IPS-20b (cell line): ENCODE data around the gene MAMSTR.
A peak's percentile ranks its signal among the peaks of the same experiment; 100 is the strongest.

Experiments
- H3K27ac ChIP-seq: one replicate; pipeline ENCODE4 v1.5.1; 2013; ENCODE audit warnings: low read length
- H3K27me3 ChIP-seq: 2 replicates; pipeline ENCODE4 v1.6.1; 2013; ENCODE audit warnings: mild to moderate bottlenecking, low read length, inconsistent platforms; ENCODE audit not compliant: insufficient read depth
- H3K36me3 ChIP-seq: 2 replicates; pipeline ENCODE4 v1.6.1; 2013; ENCODE audit warnings: low read depth, mild to moderate bottlenecking, inconsistent platforms, low read length, moderate library complexity; ENCODE audit not compliant: insufficient read depth
- H3K4me1 ChIP-seq: 2 replicates; pipeline ENCODE4 v1.6.1; 2013; ENCODE audit warnings: mild to moderate bottlenecking, control low read depth, inconsistent platforms, low read length, moderate library complexity; ENCODE audit not compliant: insufficient read depth
- H3K4me3 ChIP-seq: 2 replicates; pipeline ENCODE4 v1.5.1; 2013; ENCODE audit warnings: mild to moderate bottlenecking, low read length, inconsistent platforms
- H3K9ac ChIP-seq: 2 replicates; pipeline ENCODE4 v1.6.1; 2013; ENCODE audit warnings: low read depth, mild to moderate bottlenecking, inconsistent platforms, low read length, moderate library complexity
- H3K9me3 ChIP-seq: 2 replicates; pipeline ENCODE4 v1.6.1; 2013; ENCODE audit warnings: mild to moderate bottlenecking, low read depth, low read length, inconsistent platforms; ENCODE audit not compliant: insufficient read depth

The MAMSTR gene

GRCh38 chr19:48714759-48715675 lies 4.5 kb downstream of the MAMSTR start:
- no peaks in the 10 kb centered on the region for H3K36me3 ChIP-seq
- peaks cover 19% of the 10 kb centered on the region; the same call in 1 of the 2 replicates for H3K4me1 ChIP-seq
- no peaks in the 10 kb centered on the region for H3K9me3 ChIP-seq
- H3K4me3 ChIP-seq: peak overlapping the region; percentile 81
- H3K9ac ChIP-seq: peak overlapping the region; percentile 80; the same call in 1 of the 2 replicates
- peak overlapping the region; percentile 59 for H3K27ac ChIP-seq
- no peaks in the 10 kb centered on the region for H3K27me3 ChIP-seq

DNA sequence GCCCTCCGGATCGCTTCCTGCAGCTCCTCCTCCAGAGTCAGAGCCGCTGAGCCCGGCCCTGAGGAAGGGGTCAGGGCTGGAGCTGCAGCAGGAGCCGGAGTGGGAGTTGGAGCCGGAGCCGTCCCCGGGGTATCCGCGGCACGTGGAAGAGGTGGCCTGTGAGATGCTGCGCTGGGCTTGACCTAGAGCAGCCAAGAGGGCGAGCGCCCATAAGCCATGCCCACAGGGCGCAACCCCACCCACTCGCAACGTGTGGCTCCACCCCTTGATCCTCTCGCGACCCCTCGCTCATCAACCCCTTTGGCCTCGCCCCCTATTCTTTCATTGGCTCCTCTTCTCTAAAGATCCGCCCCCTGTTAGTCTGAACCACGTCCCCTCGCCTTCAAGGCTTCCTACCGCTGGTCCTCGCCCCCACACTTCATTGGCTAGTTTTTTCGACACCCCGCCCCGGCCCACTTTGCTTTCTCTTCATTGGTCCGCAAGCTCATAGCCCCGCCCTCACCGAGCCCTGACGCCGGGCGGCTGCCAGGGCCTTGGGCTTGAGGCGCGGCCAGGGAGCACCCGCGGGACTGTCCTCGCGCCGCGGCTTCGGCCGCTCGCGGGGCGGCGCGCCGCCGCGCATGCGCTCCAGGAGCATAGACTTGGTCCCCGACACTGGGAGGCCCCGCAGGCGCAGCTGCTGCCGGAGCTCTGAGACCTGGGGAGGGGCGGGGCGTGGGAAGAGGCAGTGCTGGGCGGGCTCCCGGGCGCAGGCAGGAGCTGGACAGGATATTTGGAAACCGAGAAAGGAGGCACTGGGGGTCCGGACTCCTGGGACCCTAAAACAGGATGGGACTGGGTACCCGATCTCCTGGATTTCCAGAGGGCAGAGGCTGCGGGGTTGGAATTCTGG lies 5.4 kb downstream of the MAMSTR start:
- Histone ChIP-seq H3K36me3 (no peaks in the 10 kb centered on the region), H3K4me1 (peaks cover 15% of the 10 kb centered on the region; the same call in 1 of the 2 replicates), H3K9me3 (no peaks in the 10 kb centered on the region), H3K9ac (peak overlapping the region; percentile 80; the same call in 1 of the 2 replicates), H3K27me3 (no peaks in the 10 kb centered on the region), H3K4me3 (peak overlapping the region; percentile 87), H3K27ac (peak overlapping the region; percentile 59)

DNA sequence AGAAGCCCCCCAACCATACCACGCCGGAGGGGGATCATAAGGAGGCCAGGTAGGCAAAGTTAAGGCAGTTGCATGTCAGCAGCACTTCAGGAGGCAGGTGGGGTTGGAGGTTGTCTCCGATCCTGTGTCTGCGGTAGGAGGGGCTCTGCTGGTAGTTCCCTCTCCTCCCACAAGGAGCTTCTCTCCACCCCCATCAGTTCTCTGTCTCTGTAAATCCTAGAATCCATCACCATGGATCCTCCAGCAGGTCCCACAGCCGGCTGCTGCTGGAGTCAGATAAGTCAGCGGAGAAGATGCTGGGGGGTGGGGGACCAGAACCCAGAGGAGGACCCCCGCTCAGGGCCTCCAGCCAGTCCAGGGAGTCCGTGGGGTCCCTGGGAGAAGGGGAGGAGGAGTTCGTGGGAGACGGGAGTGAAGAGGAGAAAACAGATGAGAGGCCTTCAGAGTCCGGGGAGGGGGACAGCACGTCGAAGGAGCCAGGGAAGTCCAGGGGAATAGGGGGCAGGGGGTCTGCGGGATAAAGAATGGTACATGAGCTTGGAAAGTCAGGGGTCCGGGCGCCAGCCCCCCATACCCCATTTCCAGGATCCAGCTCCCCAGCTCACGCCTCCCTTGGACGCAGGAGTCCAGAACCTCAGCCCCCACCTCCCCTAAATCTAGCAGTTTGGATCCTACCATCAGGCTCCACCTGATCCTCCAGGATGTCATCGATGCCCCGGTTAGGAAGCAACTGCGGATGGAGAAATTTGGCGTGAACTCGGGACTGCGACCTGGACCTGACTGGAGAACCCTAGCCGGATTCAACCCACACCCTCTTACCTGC lies 6.3 kb downstream of the MAMSTR start:
- no peaks in the 10 kb centered on the region for H3K9me3 ChIP-seq
- H3K27me3 ChIP-seq: no peaks in the 10 kb centered on the region
- peak overlapping the region; percentile 87 for H3K4me3 ChIP-seq
- peak overlapping the region; percentile 63; the same call in 1 of the 2 replicates for H3K9ac ChIP-seq
- H3K4me1 ChIP-seq: peaks cover 13% of the 10 kb centered on the region; the same call in 1 of the 2 replicates
- H3K27ac ChIP-seq: no peak overlapping the region
- no peaks in the 10 kb centered on the region for H3K36me3 ChIP-seq

GRCh38 chr19:48711106-48711662 lies 8.3 kb downstream of the MAMSTR start:
- no peak overlapping the region for H3K27ac ChIP-seq
- no peak overlapping the region for H3K9ac ChIP-seq
- H3K9me3 ChIP-seq: no peaks in the 10 kb centered on the region
- no peaks in the 10 kb centered on the region for H3K36me3 ChIP-seq
- no peak overlapping the region for H3K4me3 ChIP-seq
- peaks cover 7% of the 10 kb centered on the region; the same call in 1 of the 2 replicates for H3K4me1 ChIP-seq
- H3K27me3 ChIP-seq: no peaks in the 10 kb centered on the region

- H3K4me1 ChIP-seq: 0 out of 2 replicates have a peak, but pooled peaks cover 3% of the 10 kb centered on the region
- no peaks in the 10 kb centered on the region for H3K27me3 ChIP-seq
- no peaks in the 10 kb centered on the region for H3K36me3 ChIP-seq
- no peaks in the 10 kb centered on the region for H3K9me3 ChIP-seq
- H3K4me3 ChIP-seq: no peak overlapping the region
- H3K9ac ChIP-seq: no peak overlapping the region
- H3K27ac ChIP-seq: no peak overlapping the region
These were observed 11.1 kb downstream of the MAMSTR start for GRCh38 chr19:48708471-48708870.

DNA sequence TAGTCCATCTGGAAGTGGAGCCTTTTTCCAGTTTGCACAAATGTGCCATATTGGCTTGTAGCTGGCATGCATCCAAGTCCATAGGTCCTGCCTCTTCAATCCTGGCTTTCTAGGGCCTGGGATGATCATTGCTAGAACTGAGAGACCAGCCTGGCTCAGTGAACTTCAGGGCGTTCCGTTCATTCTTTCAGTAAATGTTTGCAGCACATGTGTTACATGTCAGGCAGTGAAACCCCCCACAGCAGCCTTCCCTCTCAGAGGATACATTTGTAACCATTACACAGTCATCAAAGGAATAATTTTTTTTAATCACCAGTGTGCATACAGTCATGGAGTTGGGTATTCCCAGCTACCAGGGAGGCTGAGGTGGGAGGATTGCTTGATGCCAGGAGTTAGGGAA lies 14.1 kb downstream of the MAMSTR start:
- Histone ChIP-seq H3K9ac (no peak overlapping the region), H3K27me3 (no peaks in the 10 kb centered on the region), H3K36me3 (no peaks in the 10 kb centered on the region), H3K27ac (no peak overlapping the region), H3K9me3 (no peaks in the 10 kb centered on the region), H3K4me1 (no peaks in the 10 kb centered on the region), H3K4me3 (no peak overlapping the region)

DNA sequence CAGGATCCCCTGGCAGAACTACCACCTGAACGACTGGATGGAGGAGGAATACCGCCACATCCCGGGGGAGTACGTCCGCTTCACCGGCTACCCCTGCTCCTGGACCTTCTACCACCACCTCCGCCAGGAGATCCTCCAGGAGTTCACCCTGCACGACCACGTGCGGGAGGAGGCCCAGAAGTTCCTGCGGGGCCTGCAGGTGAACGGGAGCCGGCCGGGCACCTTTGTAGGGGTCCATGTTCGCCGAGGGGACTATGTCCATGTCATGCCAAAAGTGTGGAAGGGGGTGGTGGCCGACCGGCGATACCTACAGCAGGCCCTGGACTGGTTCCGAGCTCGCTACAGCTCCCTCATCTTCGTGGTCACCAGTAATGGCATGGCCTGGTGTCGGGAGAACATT lies 16.2 kb downstream of the MAMSTR start:
- Histone ChIP-seq H3K27ac (no peak overlapping the region), H3K9me3 (no peaks in the 10 kb centered on the region), H3K27me3 (no peaks in the 10 kb centered on the region), H3K36me3 (no peaks in the 10 kb centered on the region), H3K4me3 (no peak overlapping the region), H3K9ac (no peak overlapping the region), H3K4me1 (no peaks in the 10 kb centered on the region)

DNA sequence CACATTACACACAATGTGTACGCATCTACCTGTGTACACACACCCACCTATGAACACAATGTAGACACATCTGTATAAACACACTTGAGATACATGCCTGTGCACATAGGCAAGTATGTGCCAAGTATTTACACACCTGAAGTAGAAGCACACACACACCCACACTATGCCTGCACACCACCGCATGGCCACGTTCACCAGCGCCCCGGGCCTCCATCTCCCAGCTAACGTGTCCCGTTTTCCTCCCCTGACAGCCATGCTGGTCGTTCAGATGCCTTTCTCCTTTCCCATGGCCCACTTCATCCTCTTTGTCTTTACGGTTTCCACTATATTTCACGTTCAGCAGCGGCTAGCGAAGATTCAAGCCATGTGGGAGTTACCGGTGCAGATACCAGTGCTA lies 16.8 kb downstream of the MAMSTR start:
- Histone ChIP-seq H3K9me3 (no peaks in the 10 kb centered on the region), H3K4me1 (no peaks in the 10 kb centered on the region), H3K9ac (no peak overlapping the region), H3K4me3 (no peak overlapping the region), H3K27me3 (peaks cover under 1% of the 10 kb centered on the region; the same call in 1 of the 2 replicates), H3K36me3 (no peaks in the 10 kb centered on the region), H3K27ac (no peak overlapping the region)

GRCh38 chr19:48698046-48698445 lies 21.5 kb downstream of the MAMSTR start:
- H3K9ac ChIP-seq: no peak overlapping the region
- H3K27ac ChIP-seq: no peak overlapping the region

DNA sequence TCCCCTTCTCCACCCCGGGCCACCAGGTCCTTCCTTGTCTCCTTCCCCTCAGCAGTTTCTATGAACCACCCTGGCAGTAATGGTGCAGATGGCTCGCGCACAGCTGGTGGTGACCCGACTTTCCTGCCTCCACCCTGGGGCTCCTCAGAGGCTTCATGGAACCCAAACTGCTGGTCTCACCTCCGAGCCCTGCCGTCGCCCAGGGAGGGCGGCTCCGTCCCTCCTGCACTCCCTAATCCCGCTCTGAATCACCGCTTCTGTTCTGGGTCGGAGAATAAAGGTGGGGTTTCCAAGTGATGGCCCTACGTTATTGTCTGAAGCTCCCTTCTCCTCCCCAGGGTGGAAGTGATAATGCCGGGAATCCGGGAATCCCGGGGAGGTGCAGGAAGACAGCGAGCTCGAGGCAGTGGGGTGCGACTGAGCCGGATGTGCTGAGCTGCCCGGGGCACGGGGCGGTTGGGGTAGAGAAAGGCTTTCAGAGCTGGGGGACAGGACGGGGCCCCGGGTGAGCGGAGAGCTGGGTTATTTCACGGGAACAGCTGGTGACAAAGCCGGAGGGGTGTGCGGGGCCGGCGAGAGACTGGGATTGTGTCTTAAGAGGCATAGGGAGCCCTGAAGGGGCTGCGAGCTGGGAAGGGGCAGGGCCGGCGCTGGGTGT lies 23.0 kb downstream of the MAMSTR start:
- H3K9ac ChIP-seq: peak overlapping the region; percentile 81; the same call in 1 of the 2 replicates
- no peaks in the 10 kb centered on the region for H3K36me3 ChIP-seq
- H3K4me3 ChIP-seq: peak overlapping the region; percentile 93

More at GRCh38 chr19:48698046-48698445, 21.5 kb downstream of the MAMSTR start:
- Histone ChIP-seq H3K27me3 (peaks cover 18% of the 10 kb centered on the region), H3K36me3 (no peaks in the 10 kb centered on the region), H3K4me1 (no peaks in the 10 kb centered on the region), H3K4me3 (no peak overlapping the region), H3K9me3 (no peaks in the 10 kb centered on the region)

More for the DNA sequence above, 23.0 kb downstream of the MAMSTR start:
- H3K27me3 ChIP-seq: peaks cover 18% of the 10 kb centered on the region
- no peaks in the 10 kb centered on the region for H3K4me1 ChIP-seq
- H3K27ac ChIP-seq: no peak overlapping the region
- no peaks in the 10 kb centered on the region for H3K9me3 ChIP-seq
